HepG2 (cell line): ENCODE measurements around the gene IQSEC1. TPM values are rescaled to one million over a fixed set of nuclear protein-coding genes. Genes with fewer than 3 reads are reported as not detected.

Source experiments
- BRCA1 ChIP-seq: sonication (generic); formaldehyde crosslinking; IDR thresholded peaks from 2 replicates; pipeline ENCODE4 v1.4.0; 2020; ENCODE audit warnings: missing genetic modification reagents
- CHCHD3 ChIP-seq: sonication (generic); formaldehyde crosslinking; IDR thresholded peaks from 2 replicates; pipeline ENCODE4 v1.8.0; 2022; ENCODE audit warnings: mild to moderate bottlenecking, missing genetic modification reagents, moderate library complexity
- FOSL2 ChIP-seq: sonication (generic); formaldehyde crosslinking; IDR thresholded peaks from 2 replicates; pipeline ENCODE4 v1.4.0; 2020; ENCODE audit warnings: missing genetic modification reagents
- GTF3A ChIP-seq: sonication (generic); formaldehyde crosslinking; conservative IDR thresholded peaks from 2 replicates; pipeline ENCODE4 v1.4.0; 2020; ENCODE audit warnings: mild to moderate bottlenecking, missing genetic modification reagents
- HOXA5 ChIP-seq: sonication (generic); formaldehyde crosslinking; IDR thresholded peaks from 2 replicates; pipeline ENCODE4 v1.4.0; 2020; ENCODE audit warnings: missing genetic modification reagents
- KAT8 ChIP-seq: IDR thresholded peaks from 2 replicates; pipeline ENCODE4 v1.6.1; 2016; ENCODE audit warnings: missing genetic modification reagents, missing compliant biosample characterization
- MEIS1 ChIP-seq: sonication (generic); formaldehyde crosslinking; IDR thresholded peaks from 2 replicates; pipeline ENCODE4 v1.9.0; 2021; ENCODE audit warnings: mild to moderate bottlenecking, missing genetic modification reagents, moderate library complexity, borderline replicate concordance
- MTF2 ChIP-seq: sonication (generic); formaldehyde crosslinking; IDR thresholded peaks from 2 replicates; pipeline ENCODE4 v1.5.0; 2020; ENCODE audit warnings: missing genetic modification reagents, borderline replicate concordance
- YY1 ChIP-seq: IDR thresholded peaks from 2 replicates; pipeline ENCODE4 v1.6.1; 2011; ENCODE audit warnings: low read length, low read depth, moderate library complexity, mild to moderate bottlenecking; ENCODE audit not compliant: insufficient read depth, insufficient replicate concordance
- ZBTB8A ChIP-seq: sonication (generic); formaldehyde crosslinking; IDR thresholded peaks from 2 replicates; pipeline ENCODE4 v1.4.0; 2020; ENCODE audit warnings: mild to moderate bottlenecking, low read depth, missing genetic modification reagents, borderline replicate concordance
- ZNF367 ChIP-seq: sonication (generic); formaldehyde crosslinking; IDR thresholded peaks from 2 replicates; pipeline ENCODE4 v1.4.0; 2020; ENCODE audit warnings: missing genetic modification reagents, borderline replicate concordance
- ZNF687 ChIP-seq: sonication (generic); formaldehyde crosslinking; IDR thresholded peaks from 2 replicates; pipeline ENCODE4 v1.5.1; 2020; ENCODE audit warnings: mild to moderate bottlenecking, missing genetic modification reagents, moderate library complexity
- ZNF772 ChIP-seq: sonication (generic); formaldehyde crosslinking; IDR thresholded peaks from 2 replicates; pipeline ENCODE4 v1.5.0; 2020; ENCODE audit warnings: mild to moderate bottlenecking, missing genetic modification reagents
- polyA plus RNA-seq, 8 experiments: library from polyadenylated mRNA; depleted of rRNA in 3 of 8; stranded (reverse) in 7 of 8; unstranded in 1 of 8; fragments of >200 nt; fragmentation: Illumina TruSeq in 4 of 8; extraction: Trizol in 4 of 8; gene quantifications; 2 replicates each; pipeline versions ENCODE4 v1.2.1 to v1.2.3, GENCODE V29; 2011 to 2016; ENCODE audit warnings: low read depth in 4 of 8, missing spikeins in 1 of 8, mixed read lengths in 1 of 8; ENCODE audit not compliant: insufficient read depth in 1 of 8
- total RNA-seq, 5 experiments: library from RNA; depleted of rRNA; stranded (reverse); fragments of >200 nt; fragmentation: Illumina TruSeq; extraction: Trizol; gene quantifications; 2 replicates each; pipeline ENCODE4 v1.2.3, GENCODE V29; 2016; ENCODE audit warnings: low read depth in 1 of 5
- TF ChIP-seq, protein P1 (sequence below): sonication (generic); formaldehyde crosslinking; IDR thresholded peaks from 2 replicates; pipeline ENCODE4 v1.5.1; 2020; ENCODE audit warnings: missing genetic modification reagents, mild to moderate bottlenecking, borderline replicate concordance
- TF ChIP-seq, protein P2 (sequence below): sonication (generic); formaldehyde crosslinking; IDR thresholded peaks from 2 replicates; pipeline ENCODE4 v1.4.0; 2020; ENCODE audit warnings: missing genetic modification reagents
- TF ChIP-seq, protein P3 (sequence below): sonication (generic); formaldehyde crosslinking; IDR thresholded peaks from 2 replicates; pipeline ENCODE4 v1.5.1; 2020; ENCODE audit warnings: missing genetic modification reagents, mild to moderate bottlenecking, borderline replicate concordance
- TF ChIP-seq, protein P4 (sequence below): fragments of 450-650 bp; IDR thresholded peaks from 2 replicates; pipeline ENCODE4 v1.6.1; 2017

IQSEC1 gene
- total and polyA plus RNA-seq, 2 of the 13 experiments (the other 11 are each of a cell fraction or from before 2014, with no cell fraction given): 17.4 to 20.2 TPM

- TF ChIP-seq, protein P1, sequence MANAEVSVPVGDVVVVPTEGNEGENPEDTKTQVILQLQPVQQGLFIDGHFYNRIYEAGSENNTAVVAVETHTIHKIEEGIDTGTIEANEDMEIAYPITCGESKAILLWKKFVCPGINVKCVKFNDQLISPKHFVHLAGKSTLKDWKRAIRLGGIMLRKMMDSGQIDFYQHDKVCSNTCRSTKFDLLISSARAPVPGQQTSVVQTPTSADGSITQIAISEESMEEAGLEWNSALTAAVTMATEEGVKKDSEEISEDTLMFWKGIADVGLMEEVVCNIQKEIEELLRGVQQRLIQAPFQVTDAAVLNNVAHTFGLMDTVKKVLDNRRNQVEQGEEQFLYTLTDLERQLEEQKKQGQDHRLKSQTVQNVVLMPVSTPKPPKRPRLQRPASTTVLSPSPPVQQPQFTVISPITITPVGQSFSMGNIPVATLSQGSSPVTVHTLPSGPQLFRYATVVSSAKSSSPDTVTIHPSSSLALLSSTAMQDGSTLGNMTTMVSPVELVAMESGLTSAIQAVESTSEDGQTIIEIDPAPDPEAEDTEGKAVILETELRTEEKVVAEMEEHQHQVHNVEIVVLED: 0 out of 2 replicates have a peak, but pooled peaks have one; percentile 31
- TF ChIP-seq, protein P2, sequence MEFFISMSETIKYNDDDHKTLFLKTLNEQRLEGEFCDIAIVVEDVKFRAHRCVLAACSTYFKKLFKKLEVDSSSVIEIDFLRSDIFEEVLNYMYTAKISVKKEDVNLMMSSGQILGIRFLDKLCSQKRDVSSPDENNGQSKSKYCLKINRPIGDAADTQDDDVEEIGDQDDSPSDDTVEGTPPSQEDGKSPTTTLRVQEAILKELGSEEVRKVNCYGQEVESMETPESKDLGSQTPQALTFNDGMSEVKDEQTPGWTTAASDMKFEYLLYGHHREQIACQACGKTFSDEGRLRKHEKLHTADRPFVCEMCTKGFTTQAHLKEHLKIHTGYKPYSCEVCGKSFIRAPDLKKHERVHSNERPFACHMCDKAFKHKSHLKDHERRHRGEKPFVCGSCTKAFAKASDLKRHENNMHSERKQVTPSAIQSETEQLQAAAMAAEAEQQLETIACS (CRISPR knock-in tag): no peak
- TF ChIP-seq ZNF772 (CRISPR knock-in tag) (0 out of 2 replicates have a peak, but pooled peaks have one; percentile 44), HOXA5 (CRISPR knock-in tag) (no peak), CHCHD3 (CRISPR knock-in tag) (no peak), FOSL2 (CRISPR knock-in tag) (no peak), KAT8 (CRISPR knock-in tag) (no peak), BRCA1 (no peak), ZNF687 (CRISPR knock-in tag) (peak; percentile 60), GTF3A (no peak), MTF2 (CRISPR knock-in tag) (no peak), YY1 (peak; percentile 3), MEIS1 (CRISPR knock-in tag) (no peak), ZBTB8A (no peak), ZNF367 (CRISPR knock-in tag) (no peak)
- TF ChIP-seq, protein P3, sequence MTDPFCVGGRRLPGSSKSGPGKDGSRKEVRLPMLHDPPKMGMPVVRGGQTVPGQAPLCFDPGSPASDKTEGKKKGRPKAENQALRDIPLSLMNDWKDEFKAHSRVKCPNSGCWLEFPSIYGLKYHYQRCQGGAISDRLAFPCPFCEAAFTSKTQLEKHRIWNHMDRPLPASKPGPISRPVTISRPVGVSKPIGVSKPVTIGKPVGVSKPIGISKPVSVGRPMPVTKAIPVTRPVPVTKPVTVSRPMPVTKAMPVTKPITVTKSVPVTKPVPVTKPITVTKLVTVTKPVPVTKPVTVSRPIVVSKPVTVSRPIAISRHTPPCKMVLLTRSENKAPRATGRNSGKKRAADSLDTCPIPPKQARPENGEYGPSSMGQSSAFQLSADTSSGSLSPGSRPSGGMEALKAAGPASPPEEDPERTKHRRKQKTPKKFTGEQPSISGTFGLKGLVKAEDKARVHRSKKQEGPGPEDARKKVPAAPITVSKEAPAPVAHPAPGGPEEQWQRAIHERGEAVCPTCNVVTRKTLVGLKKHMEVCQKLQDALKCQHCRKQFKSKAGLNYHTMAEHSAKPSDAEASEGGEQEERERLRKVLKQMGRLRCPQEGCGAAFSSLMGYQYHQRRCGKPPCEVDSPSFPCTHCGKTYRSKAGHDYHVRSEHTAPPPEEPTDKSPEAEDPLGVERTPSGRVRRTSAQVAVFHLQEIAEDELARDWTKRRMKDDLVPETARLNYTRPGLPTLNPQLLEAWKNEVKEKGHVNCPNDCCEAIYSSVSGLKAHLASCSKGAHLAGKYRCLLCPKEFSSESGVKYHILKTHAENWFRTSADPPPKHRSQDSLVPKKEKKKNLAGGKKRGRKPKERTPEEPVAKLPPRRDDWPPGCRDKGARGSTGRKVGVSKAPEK (CRISPR knock-in tag): peak; percentile 14; the same call in 1 of the 2 replicates
- TF ChIP-seq, protein P4, sequence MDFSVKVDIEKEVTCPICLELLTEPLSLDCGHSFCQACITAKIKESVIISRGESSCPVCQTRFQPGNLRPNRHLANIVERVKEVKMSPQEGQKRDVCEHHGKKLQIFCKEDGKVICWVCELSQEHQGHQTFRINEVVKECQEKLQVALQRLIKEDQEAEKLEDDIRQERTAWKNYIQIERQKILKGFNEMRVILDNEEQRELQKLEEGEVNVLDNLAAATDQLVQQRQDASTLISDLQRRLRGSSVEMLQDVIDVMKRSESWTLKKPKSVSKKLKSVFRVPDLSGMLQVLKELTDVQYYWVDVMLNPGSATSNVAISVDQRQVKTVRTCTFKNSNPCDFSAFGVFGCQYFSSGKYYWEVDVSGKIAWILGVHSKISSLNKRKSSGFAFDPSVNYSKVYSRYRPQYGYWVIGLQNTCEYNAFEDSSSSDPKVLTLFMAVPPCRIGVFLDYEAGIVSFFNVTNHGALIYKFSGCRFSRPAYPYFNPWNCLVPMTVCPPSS: no peak
Observed at GRCh38 chr3:12965999-12966846, 107.0 kb downstream of the IQSEC1 start (continued).
